ENCODE results near the gene RNH1.

Gene RNH1

DNA sequence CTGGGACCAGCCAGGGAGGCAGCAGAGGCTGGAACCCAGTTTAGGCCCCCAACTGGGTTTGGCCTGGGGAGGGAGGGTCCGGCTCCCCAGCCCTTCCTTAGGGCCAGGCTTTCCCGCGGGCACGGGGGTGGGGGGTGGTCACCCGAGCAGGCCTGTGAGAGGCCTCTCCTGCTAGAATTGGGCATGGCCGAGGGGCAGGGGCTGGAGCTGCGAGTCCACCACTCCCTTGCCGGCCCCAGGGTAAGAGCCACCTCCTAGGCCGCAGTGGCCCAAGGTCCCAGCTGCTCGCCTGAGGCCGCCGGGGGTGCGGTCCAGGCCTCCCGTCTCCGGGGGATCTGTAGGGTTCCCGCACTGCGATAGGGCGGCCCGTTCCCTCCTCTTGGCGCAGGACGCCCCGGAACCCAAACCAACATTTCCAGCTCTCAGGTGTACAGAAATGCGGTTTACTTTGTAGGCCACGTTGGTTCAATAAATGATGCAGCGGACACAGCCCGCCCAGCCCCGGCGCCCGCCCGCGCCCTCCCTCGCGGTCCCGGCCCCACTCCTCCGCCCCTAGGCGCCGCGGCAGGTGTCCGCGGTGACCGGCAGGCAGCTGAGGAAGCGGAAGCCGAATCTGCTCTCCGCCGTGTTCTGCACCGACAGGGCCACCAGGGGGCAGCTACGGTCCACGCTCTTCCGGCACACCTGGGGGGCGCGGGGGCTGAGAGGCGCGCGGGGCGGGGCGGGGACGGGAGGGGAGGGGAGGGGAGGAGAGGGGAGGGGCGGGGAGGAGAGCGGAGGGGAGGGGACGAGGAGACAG, 47.6 kb upstream of the RNH1 start:
- H3K9me3 ChIP-seq (ENCODE audit: insufficient read depth, low read length): no peaks in the 10 kb centered on the region
- no peaks in the 10 kb centered on the region for H3K36me3 ChIP-seq (ENCODE audit: low read length)
- H3F3A ChIP-seq (ENCODE audit: insufficient read depth): no peaks in the 10 kb centered on the region
- H2AFZ ChIP-seq (ENCODE audit: low read depth, low read length, severe bottlenecking): peak overlapping the region; percentile 35
- no peaks in the 10 kb centered on the region for H4K20me1 ChIP-seq (ENCODE audit: low read depth, low read length)
- H3K4me2 ChIP-seq (ENCODE audit: low read depth, low read length, poor library complexity, severe bottlenecking): peak overlapping the region; percentile 49
- H3K79me2 ChIP-seq (ENCODE audit: insufficient read depth, low read length): no peaks in the 10 kb centered on the region
- no peak overlapping the region for H3K27ac ChIP-seq (ENCODE audit: low read depth, low read length)
- TF ChIP-seq, protein P1, sequence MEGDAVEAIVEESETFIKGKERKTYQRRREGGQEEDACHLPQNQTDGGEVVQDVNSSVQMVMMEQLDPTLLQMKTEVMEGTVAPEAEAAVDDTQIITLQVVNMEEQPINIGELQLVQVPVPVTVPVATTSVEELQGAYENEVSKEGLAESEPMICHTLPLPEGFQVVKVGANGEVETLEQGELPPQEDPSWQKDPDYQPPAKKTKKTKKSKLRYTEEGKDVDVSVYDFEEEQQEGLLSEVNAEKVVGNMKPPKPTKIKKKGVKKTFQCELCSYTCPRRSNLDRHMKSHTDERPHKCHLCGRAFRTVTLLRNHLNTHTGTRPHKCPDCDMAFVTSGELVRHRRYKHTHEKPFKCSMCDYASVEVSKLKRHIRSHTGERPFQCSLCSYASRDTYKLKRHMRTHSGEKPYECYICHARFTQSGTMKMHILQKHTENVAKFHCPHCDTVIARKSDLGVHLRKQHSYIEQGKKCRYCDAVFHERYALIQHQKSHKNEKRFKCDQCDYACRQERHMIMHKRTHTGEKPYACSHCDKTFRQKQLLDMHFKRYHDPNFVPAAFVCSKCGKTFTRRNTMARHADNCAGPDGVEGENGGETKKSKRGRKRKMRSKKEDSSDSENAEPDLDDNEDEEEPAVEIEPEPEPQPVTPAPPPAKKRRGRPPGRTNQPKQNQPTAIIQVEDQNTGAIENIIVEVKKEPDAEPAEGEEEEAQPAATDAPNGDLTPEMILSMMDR (IDR thresholded peaks at IDR 0.05; ENCODE audit: insufficient read depth, low read length, poor library complexity, severe bottlenecking): peak; percentile 55
- no peak for TF ChIP-seq EZH2phosphoT487 (conservative IDR thresholded peaks at IDR 0.05; ENCODE audit: low read length)
- no peaks in the 10 kb centered on the region for H3K27me3 ChIP-seq (ENCODE audit: low read length)
- H3K9me2 ChIP-seq (replicated peaks; ENCODE audit: insufficient read depth, low read length): no peaks in the 10 kb centered on the region
- H3K4me3 ChIP-seq (ENCODE audit: insufficient read depth, low read length, poor library complexity, severe bottlenecking): peak overlapping the region; percentile 1
- H3K9ac ChIP-seq (ENCODE audit: low read length): peak overlapping the region; percentile 36; the same call in 1 of the 2 replicates

DNA sequence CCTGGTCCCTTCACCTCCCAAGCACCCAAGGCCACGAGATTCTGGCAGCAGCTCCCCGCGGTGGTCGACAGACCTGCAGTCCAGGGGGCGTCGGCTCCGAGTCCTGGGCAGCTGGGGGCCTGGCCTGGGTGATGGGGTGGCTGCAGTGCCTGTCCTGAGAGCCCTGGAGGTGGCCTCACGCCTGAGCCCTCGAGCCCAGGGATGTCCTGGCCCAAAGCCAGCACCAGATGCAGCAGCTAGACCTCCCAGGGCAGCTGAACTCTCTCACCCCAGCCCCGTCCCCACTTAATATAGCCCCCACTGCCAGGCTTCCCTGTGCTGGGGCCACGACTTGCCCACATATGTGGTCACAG, 46.9 kb upstream of the RNH1 start:
- H3K9me3 ChIP-seq (ENCODE audit: insufficient read depth, low read length): no peaks in the 10 kb centered on the region
- no peaks in the 10 kb centered on the region for H3K27me3 ChIP-seq (ENCODE audit: low read length)
- no peaks in the 10 kb centered on the region for H3K79me2 ChIP-seq (ENCODE audit: insufficient read depth, low read length)
- no peaks in the 10 kb centered on the region for H3K36me3 ChIP-seq (ENCODE audit: low read length)
- no peaks in the 10 kb centered on the region for H3K9me2 ChIP-seq (replicated peaks; ENCODE audit: insufficient read depth, low read length)
- TF ChIP-seq EZH2phosphoT487 (conservative IDR thresholded peaks at IDR 0.05; ENCODE audit: low read length): no peak
- TF ChIP-seq, protein P1 (IDR thresholded peaks at IDR 0.05; ENCODE audit: insufficient read depth, low read length, poor library complexity, severe bottlenecking): no peak
- H3K4me3 ChIP-seq (ENCODE audit: insufficient read depth, low read length, poor library complexity, severe bottlenecking): no peak overlapping the region
- no peaks in the 10 kb centered on the region for H3F3A ChIP-seq (ENCODE audit: insufficient read depth)
- no peak overlapping the region for H2AFZ ChIP-seq (ENCODE audit: low read depth, low read length, severe bottlenecking)
- H3K4me2 ChIP-seq (ENCODE audit: low read depth, low read length, poor library complexity, severe bottlenecking): no peak overlapping the region
- no peak overlapping the region for H3K9ac ChIP-seq (ENCODE audit: low read length)
- no peaks in the 10 kb centered on the region for H4K20me1 ChIP-seq (ENCODE audit: low read depth, low read length)
- no peak overlapping the region for H3K27ac ChIP-seq (ENCODE audit: low read depth, low read length)

DNA sequence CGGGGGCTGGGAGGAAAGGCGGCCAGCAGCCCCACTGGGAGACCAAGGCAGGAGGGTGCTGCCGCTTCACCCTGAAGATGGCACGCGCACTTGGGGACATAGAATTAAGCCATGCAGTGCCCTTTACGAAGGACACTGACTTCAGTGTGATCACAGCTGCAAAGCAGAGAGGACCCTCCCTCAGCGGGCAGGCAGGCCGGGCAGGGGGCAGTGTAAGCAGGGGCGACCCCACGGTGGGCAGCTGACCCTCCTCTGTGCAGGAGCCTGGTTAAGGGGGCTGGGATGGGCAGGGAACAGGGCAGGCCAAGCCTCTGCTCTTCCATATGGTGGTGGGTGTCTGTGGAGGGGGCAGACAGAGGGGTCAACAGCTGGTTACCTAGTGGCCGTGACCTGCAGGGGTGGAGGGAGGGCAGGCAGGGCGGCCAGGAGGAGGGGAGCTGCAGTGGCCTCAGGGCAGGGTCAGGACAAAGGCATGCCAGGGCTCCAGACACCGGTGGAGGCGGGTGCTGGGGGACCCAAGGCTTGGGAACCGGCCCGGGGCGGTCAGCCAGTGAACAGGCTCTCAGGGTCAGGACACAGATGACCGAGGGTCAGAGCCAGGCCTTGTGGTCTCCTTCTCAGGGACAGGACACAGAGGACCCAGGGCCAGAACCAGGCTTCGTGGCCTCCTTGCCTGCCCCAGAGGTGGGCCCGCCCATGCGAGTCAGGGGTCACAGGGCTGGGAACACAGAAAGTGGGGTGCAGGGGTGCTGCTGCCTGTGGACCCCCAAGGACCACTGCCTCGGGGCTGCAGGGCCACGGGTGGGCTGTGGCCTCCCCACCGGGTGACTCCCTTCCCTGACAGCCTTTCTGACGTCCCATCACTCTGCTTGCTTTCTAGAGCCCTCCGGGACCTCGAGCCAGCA, 46.3 kb upstream of the RNH1 start:
- Histone ChIP-seq H2AFZ (ENCODE audit: low read depth, low read length, severe bottlenecking) (no peak overlapping the region), H3K27me3 (ENCODE audit: low read length) (no peaks in the 10 kb centered on the region), H3K9ac (ENCODE audit: low read length) (no peak overlapping the region), H3K79me2 (ENCODE audit: insufficient read depth, low read length) (no peaks in the 10 kb centered on the region), H3K36me3 (ENCODE audit: low read length) (no peaks in the 10 kb centered on the region), H3K27ac (ENCODE audit: low read depth, low read length) (no peak overlapping the region), H3K9me3 (ENCODE audit: insufficient read depth, low read length) (no peaks in the 10 kb centered on the region), H3K9me2 (replicated peaks; ENCODE audit: insufficient read depth, low read length) (no peaks in the 10 kb centered on the region), H3F3A (ENCODE audit: insufficient read depth) (no peaks in the 10 kb centered on the region), H3K4me2 (ENCODE audit: low read depth, low read length, poor library complexity, severe bottlenecking) (no peak overlapping the region), H3K4me3 (ENCODE audit: insufficient read depth, low read length, poor library complexity, severe bottlenecking) (no peak overlapping the region), H4K20me1 (ENCODE audit: low read depth, low read length) (no peaks in the 10 kb centered on the region)
- TF ChIP-seq, protein P1 (IDR thresholded peaks at IDR 0.05; ENCODE audit: insufficient read depth, low read length, poor library complexity, severe bottlenecking): no peak
